Stimulated activated effector memory CD8-positive, alpha-beta T cell treated with anti-CD3 and anti-CD28 coated beads, Interleukin-12 subunit alpha, Interleukin-12 subunit beta, amount 100 ng/mL, for 72 hours (primary cell): ENCODE data around the gene CSF1R.
"Not testable (repeated sequence)": the region's sequence is repeated elsewhere in the genome, so short reads cannot be mapped to it uniquely, and the experiment has no call there.

Experiments
- ATAC-seq: fragments of 150-1000 bp; cut with Tn5 transposase; 2 replicates; pipeline ENCODE4 v1.10.0; 2021
- DNase-seq, 2 donors: peaks; one replicate each; pipeline ENCODE4 v3.0.0; 2021 to 2022; ENCODE audit warnings: low spot score in 2 of 2
- H3K27ac Mint-ChIP-seq: one replicate; pipeline ENCODE4 v1.8.0; 2022; ENCODE audit warnings: mild to moderate bottlenecking, mixed read lengths
- H3K36me3 Mint-ChIP-seq: one replicate; pipeline ENCODE4 v1.8.0; 2022; ENCODE audit warnings: mild to moderate bottlenecking, mixed read lengths
- H3K4me1 Mint-ChIP-seq: one replicate; pipeline ENCODE4 v1.8.0; 2022; ENCODE audit warnings: mixed read lengths
- H3K4me3 Mint-ChIP-seq: one replicate; pipeline ENCODE4 v1.8.0; 2022; ENCODE audit warnings: mild to moderate bottlenecking, mixed read lengths
- H3K9me3 Mint-ChIP-seq: one replicate; pipeline ENCODE4 v1.8.0; 2022; ENCODE audit warnings: mixed read lengths

CSF1R gene

GRCh38 chr5:150050172-150050811, 36.1 kb downstream of the CSF1R start:
- H3K4me1 Mint-ChIP-seq, result peaks cover 32% of the 10 kb centered on the region
- DNase-seq, result not testable (repeated sequence)
- peaks cover 96% of the 10 kb centered on the region for H3K36me3 Mint-ChIP-seq

GRCh38 chr5:150046031-150046430, 40.3 kb downstream of the CSF1R start:
- Mint-ChIP-seq H3K27ac (no peak overlapping the region), H3K9me3 (no peaks in the 10 kb centered on the region), H3K4me3 (no peak overlapping the region), H3K4me1 (peaks cover 56% of the 10 kb centered on the region), H3K36me3 (peaks cover 99% of the 10 kb centered on the region)
- no peak for DNase-seq
- peak; percentile 91 for ATAC-seq

More at GRCh38 chr5:150050172-150050811, 36.1 kb downstream of the CSF1R start:
- H3K4me3 Mint-ChIP-seq, H3K9me3 Mint-ChIP-seq, H3K27ac Mint-ChIP-seq: not testable (repeated sequence)
- peak; percentile 63 for ATAC-seq

- H3K4me3 Mint-ChIP-seq, result no peak overlapping the region
- peaks cover 56% of the 10 kb centered on the region for H3K4me1 Mint-ChIP-seq
- no peak for ATAC-seq
Measured at GRCh38 chr5:150045549-150045948, 40.8 kb downstream of the CSF1R start.

GRCh38 chr5:150044712-150045111, 41.6 kb downstream of the CSF1R start:
- ATAC-seq (no peak), DNase-seq (no peak)
- Mint-ChIP-seq H3K4me3 (no peak overlapping the region), H3K9me3 (no peaks in the 10 kb centered on the region), H3K36me3 (peaks cover 99% of the 10 kb centered on the region), H3K4me1 (peaks cover 48% of the 10 kb centered on the region), H3K27ac (no peak overlapping the region)

More at GRCh38 chr5:150045549-150045948, 40.8 kb downstream of the CSF1R start:
- H3K9me3 Mint-ChIP-seq, result no peaks in the 10 kb centered on the region
- H3K36me3 Mint-ChIP-seq, result peaks cover 99% of the 10 kb centered on the region
- no peak overlapping the region for H3K27ac Mint-ChIP-seq
- DNase-seq, result no peak

DNA sequence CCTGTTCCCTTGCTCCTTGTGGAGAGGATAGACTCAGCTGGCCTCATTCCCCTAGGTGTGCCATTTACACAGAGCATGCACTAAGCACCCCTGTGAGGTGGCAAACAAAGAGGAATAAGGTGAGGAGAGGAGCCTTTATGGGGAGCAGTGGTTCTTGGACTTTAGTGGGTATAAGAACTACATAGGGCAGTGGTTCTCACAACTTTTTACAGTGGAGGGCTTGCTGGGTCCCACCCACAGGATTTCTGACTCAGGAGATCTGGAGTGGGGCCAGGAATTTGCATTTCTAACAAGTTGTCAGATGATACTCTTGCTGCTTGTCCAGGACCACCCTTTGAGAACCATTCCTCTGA, 42.0 kb downstream of the CSF1R start:
- ATAC-seq (no peak), DNase-seq (no peak)

DNA sequence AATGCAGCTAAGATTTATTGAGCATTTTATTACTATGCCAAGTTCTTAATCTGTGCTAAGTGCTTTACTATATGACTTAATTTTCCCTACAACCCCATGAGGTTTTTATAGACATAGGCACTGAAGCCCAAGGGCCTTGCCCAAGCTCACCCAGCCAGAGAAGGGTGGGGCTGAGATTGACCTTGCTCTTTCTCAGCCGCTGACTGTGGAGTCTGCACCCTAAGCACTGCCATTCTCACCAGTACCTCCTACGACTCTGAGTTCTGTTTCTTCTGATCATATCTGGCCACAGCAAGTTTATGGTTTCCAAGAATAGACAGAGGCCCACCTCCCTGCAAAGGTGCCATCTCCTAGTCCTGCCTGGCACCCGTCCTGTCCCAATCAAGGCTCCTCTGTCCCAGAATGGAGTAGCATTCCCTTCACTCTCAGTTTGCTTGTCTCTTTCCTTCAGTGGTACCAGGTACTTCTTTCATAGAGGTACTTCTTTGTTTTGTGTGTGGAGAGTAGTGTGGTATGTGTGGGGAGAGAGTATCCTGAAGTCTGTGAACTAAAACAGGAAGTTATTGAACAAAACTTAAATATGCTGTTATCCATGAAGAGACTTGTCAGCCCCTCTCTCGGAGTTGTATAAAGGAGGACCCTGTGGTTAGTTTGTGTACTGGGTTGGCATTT, 42.6 kb downstream of the CSF1R start:
- ATAC-seq, result peak; percentile 73
- H3K4me1 Mint-ChIP-seq, result peaks cover 42% of the 10 kb centered on the region
- DNase-seq, result no peak
- H3K4me3 Mint-ChIP-seq, result peak overlapping the region; percentile 21
- no peaks in the 10 kb centered on the region for H3K9me3 Mint-ChIP-seq
- peaks cover 99% of the 10 kb centered on the region for H3K36me3 Mint-ChIP-seq
- H3K27ac Mint-ChIP-seq, result peak overlapping the region; percentile 51

More for the DNA sequence above, 42.0 kb downstream of the CSF1R start:
- no peaks in the 10 kb centered on the region for H3K9me3 Mint-ChIP-seq
- H3K4me1 Mint-ChIP-seq, result peaks cover 44% of the 10 kb centered on the region
- peak overlapping the region; percentile 51 for H3K27ac Mint-ChIP-seq
- H3K36me3 Mint-ChIP-seq, result peaks cover 99% of the 10 kb centered on the region
- peak overlapping the region; percentile 21 for H3K4me3 Mint-ChIP-seq

DNA sequence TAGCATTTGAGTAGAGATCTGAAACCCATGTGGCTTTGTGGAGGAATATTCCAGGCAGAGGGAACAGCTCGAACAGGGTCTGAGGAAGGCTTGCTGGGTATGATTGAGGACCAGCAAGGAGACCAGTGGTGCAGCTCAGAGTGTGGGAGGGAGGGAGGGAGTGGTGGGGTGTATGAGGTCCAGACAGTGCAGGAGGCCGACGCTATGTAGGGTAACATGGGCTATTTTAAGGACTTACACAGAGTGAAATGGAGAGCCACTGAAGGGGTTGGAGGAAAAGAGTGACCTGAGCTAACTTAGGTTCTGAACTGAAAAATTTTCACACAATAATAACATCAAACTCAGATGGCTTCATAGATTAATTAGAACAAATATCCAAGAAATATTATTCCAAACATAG, 43.9 kb downstream of the CSF1R start:
- Mint-ChIP-seq H3K27ac (no peak overlapping the region), H3K9me3 (no peaks in the 10 kb centered on the region), H3K4me3 (no peak overlapping the region), H3K36me3 (peaks cover 99% of the 10 kb centered on the region), H3K4me1 (peaks cover 42% of the 10 kb centered on the region)
- DNase-seq (no peak), ATAC-seq (no peak)

GRCh38 chr5:150038547-150038946, 47.8 kb downstream of the CSF1R start:
- H3K27ac Mint-ChIP-seq, result no peak overlapping the region
- H3K9me3 Mint-ChIP-seq, result no peaks in the 10 kb centered on the region
- H3K4me1 Mint-ChIP-seq, result peaks cover 18% of the 10 kb centered on the region
- H3K4me3 Mint-ChIP-seq, result no peak overlapping the region
- H3K36me3 Mint-ChIP-seq, result peaks cover 100% of the 10 kb centered on the region
- no peak for DNase-seq
- ATAC-seq, result no peak

DNA sequence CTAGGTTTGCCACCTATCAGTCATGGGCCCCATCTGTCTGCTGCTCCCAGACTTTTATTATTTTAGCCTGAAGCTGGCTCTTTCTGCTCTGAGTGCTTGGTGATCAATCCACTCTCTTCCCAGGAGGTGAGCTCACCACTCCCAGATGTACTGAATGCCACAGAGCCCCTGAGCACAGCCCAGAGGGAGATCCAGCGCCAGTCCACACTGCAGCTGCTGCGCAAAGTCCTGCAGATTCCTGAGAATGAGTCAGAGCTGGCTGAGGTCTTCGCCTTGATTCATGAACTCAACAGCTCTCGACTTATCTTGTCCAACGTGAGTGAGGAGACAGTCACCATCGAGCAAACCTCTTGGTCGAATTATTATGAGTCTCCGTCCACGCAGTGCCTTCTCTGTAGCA, 49.8 kb downstream of the CSF1R start:
- ATAC-seq (no peak), DNase-seq (no peak)
- H3K9me3 Mint-ChIP-seq, result no peaks in the 10 kb centered on the region
- no peak overlapping the region for H3K27ac Mint-ChIP-seq
- H3K4me3 Mint-ChIP-seq, result no peak overlapping the region
- peaks cover 4% of the 10 kb centered on the region for H3K4me1 Mint-ChIP-seq
- peaks cover 100% of the 10 kb centered on the region for H3K36me3 Mint-ChIP-seq

GRCh38 chr5:150035139-150035895, 51.0 kb downstream of the CSF1R start:
- Mint-ChIP-seq H3K36me3 (peaks cover 100% of the 10 kb centered on the region), H3K27ac (no peak overlapping the region)

GRCh38 chr5:150034662-150035061, 51.7 kb downstream of the CSF1R start:
- Mint-ChIP-seq H3K4me1 (peaks cover 4% of the 10 kb centered on the region), H3K9me3 (no peaks in the 10 kb centered on the region), H3K4me3 (no peak overlapping the region), H3K36me3 (peaks cover 100% of the 10 kb centered on the region), H3K27ac (no peak overlapping the region)
- ATAC-seq (no peak), DNase-seq (no peak)

More at GRCh38 chr5:150035139-150035895, 51.0 kb downstream of the CSF1R start:
- Mint-ChIP-seq H3K4me3 (no peak overlapping the region), H3K4me1 (peaks cover 4% of the 10 kb centered on the region), H3K9me3 (no peaks in the 10 kb centered on the region)
- DNase-seq (no peak), ATAC-seq (no peak)

DNA sequence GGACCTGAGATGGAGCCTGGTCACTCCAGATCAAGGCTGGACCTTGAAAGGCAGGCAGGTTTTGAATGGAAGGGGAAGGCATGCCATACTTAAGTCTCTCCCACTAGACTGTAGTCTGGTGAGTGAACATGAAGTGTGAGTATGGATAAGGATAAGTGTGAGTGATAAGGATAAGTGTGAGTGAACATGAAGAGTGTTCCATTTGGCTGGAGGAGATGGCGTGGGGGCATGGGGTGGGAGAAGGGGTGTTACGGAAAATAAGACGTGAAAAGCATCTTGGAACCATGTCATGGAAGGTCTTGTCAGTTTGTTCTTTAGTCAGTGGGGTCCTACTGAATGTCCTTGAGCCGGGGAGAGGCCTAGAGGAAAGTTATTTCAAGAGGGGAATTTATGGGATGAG, 53.0 kb downstream of the CSF1R start:
- Mint-ChIP-seq H3K4me1 (peaks cover 4% of the 10 kb centered on the region), H3K4me3 (no peak overlapping the region), H3K36me3 (peaks cover 100% of the 10 kb centered on the region), H3K27ac (no peak overlapping the region), H3K9me3 (no peaks in the 10 kb centered on the region)
- no peak for ATAC-seq
- no peak for DNase-seq

- H3K4me1 Mint-ChIP-seq, ATAC-seq, H3K9me3 Mint-ChIP-seq, H3K4me3 Mint-ChIP-seq, DNase-seq, H3K27ac Mint-ChIP-seq: not testable (repeated sequence)
- peaks cover 100% of the 10 kb centered on the region for H3K36me3 Mint-ChIP-seq
Measured at GRCh38 chr5:150028047-150028446, 58.3 kb downstream of the CSF1R start.

- H3K4me3 Mint-ChIP-seq, result no peak overlapping the region
- ATAC-seq, result no peak
- no peaks in the 10 kb centered on the region for H3K9me3 Mint-ChIP-seq
- peaks cover 100% of the 10 kb centered on the region for H3K36me3 Mint-ChIP-seq
- no peak for DNase-seq
- H3K4me1 Mint-ChIP-seq, result peaks cover 4% of the 10 kb centered on the region
- no peak overlapping the region for H3K27ac Mint-ChIP-seq
Measured at GRCh38 chr5:150026682-150027172, 59.6 kb downstream of the CSF1R start.

DNA sequence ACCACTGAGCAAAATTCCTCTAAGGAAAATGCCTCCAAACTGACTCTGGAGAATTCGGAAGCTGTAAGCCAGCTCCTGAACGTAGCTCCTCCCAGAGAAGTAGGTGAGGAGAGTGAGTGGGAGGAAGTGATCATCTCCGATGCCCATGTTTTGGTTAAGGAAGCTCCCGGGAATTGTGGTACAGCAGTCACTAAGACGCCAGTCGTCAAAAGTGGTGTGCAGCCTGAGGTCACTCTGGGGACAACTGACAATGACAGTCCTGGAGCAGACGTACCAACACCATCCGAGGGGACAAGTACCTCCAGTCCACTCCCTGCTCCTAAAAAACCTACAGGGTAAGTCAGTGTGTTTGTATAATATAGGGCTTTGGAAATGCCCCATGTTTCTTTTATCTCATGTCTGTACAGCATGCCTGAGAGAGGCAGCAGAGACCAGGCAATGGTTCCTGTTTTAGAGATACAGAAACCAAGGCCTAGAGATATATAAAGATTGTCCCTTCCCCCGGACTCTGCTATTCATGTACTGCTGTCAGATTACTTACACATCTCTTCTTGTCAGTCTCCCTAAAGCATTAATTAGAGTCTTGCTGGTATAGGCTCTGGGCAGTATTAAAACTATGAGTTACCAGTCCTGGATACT, 61.9 kb downstream of the CSF1R start:
- peaks cover 7% of the 10 kb centered on the region for H3K4me1 Mint-ChIP-seq
- no peak for DNase-seq
- no peak overlapping the region for H3K27ac Mint-ChIP-seq
- H3K4me3 Mint-ChIP-seq, result no peak overlapping the region
- ATAC-seq, result no peak
- peaks cover 100% of the 10 kb centered on the region for H3K36me3 Mint-ChIP-seq
- H3K9me3 Mint-ChIP-seq, result no peaks in the 10 kb centered on the region
